Mesenchymal stem cell (in vitro differentiated cells and primary cell): ENCODE measurements around the gene DNAJC3.
"Not testable (repeated sequence)": the region's sequence is repeated elsewhere in the genome, so short reads cannot be mapped to it uniquely, and the experiment has no call there.

Experiments used
- DNase-seq: peaks from one replicate; pipeline ENCODE4 v3.0.0-alpha.2; 2013
- H2AFZ ChIP-seq: one replicate; pipeline ENCODE4 v1.6.1; 2013; ENCODE audit warnings: low read depth, mild to moderate bottlenecking, control low read depth, inconsistent platforms, low read length, moderate library complexity
- H2AK5ac ChIP-seq: 2 replicates; pipeline ENCODE4 v1.6.1; 2013; ENCODE audit warnings: low read length, moderate library complexity, mild to moderate bottlenecking, inconsistent platforms; ENCODE audit not compliant: severe bottlenecking
- H2BK120ac ChIP-seq: one replicate; pipeline ENCODE4 v1.6.1; 2013; ENCODE audit warnings: low read depth, mild to moderate bottlenecking, inconsistent platforms, low read length, moderate library complexity
- H2BK12ac ChIP-seq, 2 experiments: one replicate each; pipeline ENCODE4 v1.6.1; 2013; ENCODE audit warnings: inconsistent platforms in 2 of 2, low read length in 2 of 2, mild to moderate bottlenecking in 2 of 2, moderate library complexity in 2 of 2, control low read depth in 1 of 2
- H2BK15ac ChIP-seq: one replicate; pipeline ENCODE4 v1.6.1; 2013; ENCODE audit warnings: mild to moderate bottlenecking, low read depth, inconsistent platforms; ENCODE audit not compliant: poor library complexity, severe bottlenecking
- H2BK5ac ChIP-seq: 2 replicates; pipeline ENCODE4 v1.6.1; 2013; ENCODE audit warnings: low read depth, mild to moderate bottlenecking, low read length, control low read depth, inconsistent platforms; ENCODE audit not compliant: poor library complexity, severe bottlenecking
- H3K14ac ChIP-seq, 2 experiments: one replicate each; pipeline ENCODE4 v1.6.1; 2013; ENCODE audit warnings: inconsistent platforms in 2 of 2, low read length in 2 of 2, control low read depth in 1 of 2, mild to moderate bottlenecking in 1 of 2, moderate library complexity in 1 of 2
- H3K18ac ChIP-seq, 2 experiments: one replicate each; pipeline ENCODE4 v1.6.1; 2013; ENCODE audit warnings: inconsistent platforms in 2 of 2, low read length in 2 of 2, control low read depth in 1 of 2, low read depth in 1 of 2, mild to moderate bottlenecking in 1 of 2
- H3K23ac ChIP-seq, 2 experiments: one replicate each; pipeline ENCODE4 v1.6.1; 2013; ENCODE audit warnings: inconsistent platforms in 2 of 2, low read length in 2 of 2, mild to moderate bottlenecking in 2 of 2, moderate library complexity in 2 of 2, control low read depth in 1 of 2
- H3K27ac ChIP-seq: 2 replicates; pipeline ENCODE4 v1.5.1; 2013; ENCODE audit warnings: mild to moderate bottlenecking, moderate library complexity, low read length, control low read depth, inconsistent platforms; ENCODE audit not compliant: poor library complexity, severe bottlenecking
- H3K27me3 ChIP-seq, 2 experiments: 2 replicates each; pipeline versions ENCODE4 v1.6.1 to v1.7.0; 2013; ENCODE audit warnings: low read length in 2 of 2, mild to moderate bottlenecking in 2 of 2, moderate library complexity in 2 of 2, control low read depth in 1 of 2, inconsistent platforms in 1 of 2; ENCODE audit not compliant: control insufficient read depth in 1 of 2, insufficient read depth in 1 of 2
- H3K36me3 ChIP-seq, 2 experiments: 2 replicates each; pipeline versions ENCODE4 v1.6.1 to v1.7.0; 2013; ENCODE audit warnings: low read length in 2 of 2, control low read depth in 1 of 2, inconsistent platforms in 1 of 2, low read depth in 1 of 2, mild to moderate bottlenecking in 1 of 2; ENCODE audit not compliant: insufficient read depth in 2 of 2, control insufficient read depth in 1 of 2
- H3K4ac ChIP-seq, 2 experiments: one replicate each; pipeline ENCODE4 v1.6.1; 2013; ENCODE audit warnings: inconsistent platforms in 2 of 2, low read length in 2 of 2, mild to moderate bottlenecking in 2 of 2, moderate library complexity in 2 of 2, control low read depth in 1 of 2, low read depth in 1 of 2
- H3K4me1 ChIP-seq: 2 replicates; pipeline ENCODE4 v1.6.1; 2013; ENCODE audit warnings: low read depth, low read length, control low read depth; ENCODE audit not compliant: control insufficient read depth, insufficient read depth
- H3K4me2 ChIP-seq: 2 replicates; pipeline ENCODE4 v1.6.1; 2013; ENCODE audit warnings: low read length, mild to moderate bottlenecking, inconsistent platforms; ENCODE audit not compliant: poor library complexity, severe bottlenecking
- H3K4me3 ChIP-seq, 2 experiments: 2 replicates each; pipeline versions ENCODE4 v1.5.1 to v1.7.0; 2013; ENCODE audit warnings: low read length in 2 of 2, mild to moderate bottlenecking in 2 of 2, control low read depth in 1 of 2, low read depth in 1 of 2; ENCODE audit not compliant: insufficient read depth in 1 of 2
- H3K79me1 ChIP-seq: replicated peaks from 2 replicates; pipeline ENCODE4 v1.6.1; 2013; ENCODE audit warnings: mild to moderate bottlenecking, control low read depth, low read length, inconsistent platforms; ENCODE audit not compliant: poor library complexity, severe bottlenecking
- H3K9ac ChIP-seq: 2 replicates; pipeline ENCODE4 v1.7.0; 2013; ENCODE audit warnings: mild to moderate bottlenecking, low read length, moderate library complexity
- H3K9me3 ChIP-seq: 2 replicates; pipeline ENCODE4 v1.7.0; 2013; ENCODE audit warnings: mild to moderate bottlenecking, low read length; ENCODE audit not compliant: control insufficient read depth
- H4K8ac ChIP-seq: one replicate; pipeline ENCODE4 v1.6.1; 2013; ENCODE audit warnings: inconsistent platforms, mild to moderate bottlenecking, low read length, moderate library complexity
- H4K91ac ChIP-seq: one replicate; pipeline ENCODE4 v1.6.1; 2013; ENCODE audit warnings: mild to moderate bottlenecking, low read length, inconsistent platforms
- WGBS: methylation state at CpG from one replicate; pipeline ENCODE4 v1.1.7; 2013; ENCODE audit warnings: mixed read lengths; 5-methylcytosine and 5-hydroxymethylcytosine counted together

Gene DNAJC3

GRCh38 chr13:95781940-95782339 is 105.0 kb downstream of the DNAJC3 start:
- 86% methylated on average over 1 of the region's 1 CpG for WGBS
- H3K9me3 ChIP-seq, H3K27me3 ChIP-seq: not testable (repeated sequence)

GRCh38 chr13:95783747-95784146 is 106.8 kb downstream of the DNAJC3 start:
- Histone ChIP-seq H3K4me3 (no peak overlapping the region), H2AK5ac (no peak overlapping the region), H2AFZ (no peak overlapping the region), H4K91ac (no peak overlapping the region), H3K14ac (no peak overlapping the region), H3K27me3 (no peaks in the 10 kb centered on the region), H3K4me2 (no peak overlapping the region), H3K36me3 (peaks cover 6 to 35% of the 10 kb centered on the region in 2 experiments), H3K9ac (peak overlapping the region; percentile 48), H3K23ac (no peak overlapping the region), H3K4ac (no peak overlapping the region), H2BK120ac (peak overlapping the region; percentile 61), H3K79me1 (peaks cover 21% of the 10 kb centered on the region), H3K9me3 (no peaks in the 10 kb centered on the region), H4K8ac (peak overlapping the region; percentile 53), H3K4me1 (peaks cover 6% of the 10 kb centered on the region), H2BK5ac (no peak overlapping the region), H2BK12ac (no peak overlapping the region), H3K18ac (peak overlapping the region; percentile 4 to 45), H2BK15ac (peak overlapping the region; percentile 71), H3K27ac (peak overlapping the region; percentile 54)
- peak; percentile 17 for DNase-seq
- WGBS, result 64% methylated on average over 4 of the region's 5 CpGs

More at GRCh38 chr13:95781940-95782339, 105.0 kb downstream of the DNAJC3 start:
- not testable (repeated sequence) for H2BK12ac ChIP-seq, H2BK5ac ChIP-seq, H3K9ac ChIP-seq, H2AK5ac ChIP-seq, H3K4me2 ChIP-seq, H3K14ac ChIP-seq, H3K4ac ChIP-seq, H2BK120ac ChIP-seq, DNase-seq, H2AFZ ChIP-seq, H3K4me3 ChIP-seq, H4K91ac ChIP-seq, H3K27ac ChIP-seq, H3K23ac ChIP-seq, H4K8ac ChIP-seq, H2BK15ac ChIP-seq, H3K4me1 ChIP-seq, H3K18ac ChIP-seq
- peaks cover 6 to 31% of the 10 kb centered on the region in 2 experiments for H3K36me3 ChIP-seq
- peaks cover 22% of the 10 kb centered on the region for H3K79me1 ChIP-seq

GRCh38 chr13:95784161-95784899 is 107.4 kb downstream of the DNAJC3 start:
- no peak overlapping the region for H2BK15ac ChIP-seq

GRCh38 chr13:95784900-95785290 is 108.0 kb downstream of the DNAJC3 start:
- Histone ChIP-seq H3K4me1 (peaks cover 6% of the 10 kb centered on the region), H3K18ac (no peak overlapping the region), H2BK12ac (no peak overlapping the region), H3K27me3 (no peaks in the 10 kb centered on the region), H2BK15ac (no peak overlapping the region), H3K9ac (peak overlapping the region; percentile 26), H4K8ac (no peak overlapping the region), H2BK5ac (no peak overlapping the region), H3K14ac (no peak overlapping the region), H2AFZ (no peak overlapping the region), H3K27ac (peak overlapping the region; percentile 54), H3K79me1 (peaks cover 20% of the 10 kb centered on the region), H4K91ac (no peak overlapping the region), H3K4ac (no peak overlapping the region), H2BK120ac (no peak overlapping the region), H3K4me3 (no peak overlapping the region), H3K36me3 (peaks cover 6 to 40% of the 10 kb centered on the region in 2 experiments), H2AK5ac (no peak overlapping the region), H3K9me3 (no peaks in the 10 kb centered on the region), H3K4me2 (no peak overlapping the region), H3K23ac (no peak overlapping the region)
- 57% methylated on average over 1 of the region's 3 CpGs for WGBS
- peak; percentile 73 for DNase-seq

More at GRCh38 chr13:95784161-95784899, 107.4 kb downstream of the DNAJC3 start:
- Histone ChIP-seq H4K8ac (no peak overlapping the region), H2AFZ (peak overlapping the region; percentile 42), H3K4ac (no peak overlapping the region), H2AK5ac (no peak overlapping the region), H3K27me3 (no peaks in the 10 kb centered on the region), H2BK12ac (no peak overlapping the region), H3K18ac (no peak overlapping the region), H3K36me3 (peaks cover 6 to 37% of the 10 kb centered on the region in 2 experiments), H3K4me2 (no peak overlapping the region), H3K4me1 (peaks cover 6% of the 10 kb centered on the region), H3K79me1 (peaks cover 21% of the 10 kb centered on the region), H3K27ac (peak overlapping the region; percentile 54), H3K23ac (no peak overlapping the region), H3K4me3 (no peak overlapping the region), H3K9me3 (no peaks in the 10 kb centered on the region), H4K91ac (no peak overlapping the region), H3K14ac (no peak overlapping the region), H3K9ac (peak overlapping the region; percentile 48), H2BK5ac (no peak overlapping the region), H2BK120ac (no peak overlapping the region)
- 29% methylated on average over 5 of the region's 6 CpGs for WGBS
- DNase-seq, result peak; percentile 94
